Medulla oblongata (tissue), 1 donor: ENCODE data around the gene PRR5.

Experiments
- DNase-seq: peaks from one replicate; pipeline ENCODE4 v3.0.0-alpha.2; 2015; ENCODE audit errors: extremely low spot score

The PRR5 gene

DNA sequence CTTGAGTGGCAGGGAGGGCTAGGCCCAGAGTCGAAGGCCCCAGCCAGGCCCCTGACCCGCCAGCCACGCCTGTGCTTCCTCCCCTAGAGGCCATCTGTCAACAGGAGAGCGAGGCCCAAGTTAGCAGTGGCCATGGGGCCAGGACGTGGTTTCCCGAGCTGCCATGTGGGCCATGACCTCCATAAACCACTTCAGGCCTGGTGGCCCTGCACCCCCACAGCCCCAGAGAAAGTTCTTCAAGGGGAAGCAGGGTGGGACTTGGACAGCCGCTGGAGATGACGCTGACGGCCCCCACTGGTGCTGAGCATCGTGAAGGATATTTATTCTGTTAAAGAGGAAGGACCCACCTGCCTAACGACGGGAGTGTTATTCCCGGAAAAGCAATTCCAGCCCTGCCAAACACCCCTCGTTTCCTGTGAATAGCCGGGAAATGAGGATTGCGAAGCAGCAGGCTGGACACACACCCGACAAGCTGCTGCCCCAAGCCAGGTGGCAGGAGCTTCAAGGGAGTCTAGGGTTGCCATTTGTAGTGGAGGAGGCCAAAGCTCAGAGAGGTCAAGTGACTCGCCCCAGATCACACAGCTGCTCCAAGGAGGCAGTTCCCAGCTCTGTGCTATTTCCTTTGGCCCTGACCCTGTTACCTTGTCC lies 12.8 kb downstream of the PRR5 start:
- no peak for DNase-seq

DNA sequence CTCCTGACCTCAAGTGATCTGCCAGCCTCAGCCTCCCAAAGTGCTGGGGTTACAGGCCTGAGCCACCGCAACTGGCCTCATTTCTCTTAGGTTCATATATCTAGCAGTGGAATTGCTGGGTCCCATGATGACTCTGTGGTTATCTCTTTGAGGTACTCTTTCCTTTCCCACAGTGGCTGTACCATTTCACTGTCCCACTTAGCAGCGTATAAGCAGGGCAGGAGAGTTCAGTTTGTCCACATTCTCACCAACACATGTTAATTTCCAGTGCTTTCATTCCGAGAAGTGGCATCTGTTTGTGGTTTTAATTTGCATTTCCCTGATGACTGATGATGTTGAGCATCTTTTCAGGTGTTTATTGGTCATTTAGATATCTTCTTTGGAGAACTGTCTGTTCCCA lies 16.4 kb downstream of the PRR5 start:
- DNase-seq = no peak

DNA sequence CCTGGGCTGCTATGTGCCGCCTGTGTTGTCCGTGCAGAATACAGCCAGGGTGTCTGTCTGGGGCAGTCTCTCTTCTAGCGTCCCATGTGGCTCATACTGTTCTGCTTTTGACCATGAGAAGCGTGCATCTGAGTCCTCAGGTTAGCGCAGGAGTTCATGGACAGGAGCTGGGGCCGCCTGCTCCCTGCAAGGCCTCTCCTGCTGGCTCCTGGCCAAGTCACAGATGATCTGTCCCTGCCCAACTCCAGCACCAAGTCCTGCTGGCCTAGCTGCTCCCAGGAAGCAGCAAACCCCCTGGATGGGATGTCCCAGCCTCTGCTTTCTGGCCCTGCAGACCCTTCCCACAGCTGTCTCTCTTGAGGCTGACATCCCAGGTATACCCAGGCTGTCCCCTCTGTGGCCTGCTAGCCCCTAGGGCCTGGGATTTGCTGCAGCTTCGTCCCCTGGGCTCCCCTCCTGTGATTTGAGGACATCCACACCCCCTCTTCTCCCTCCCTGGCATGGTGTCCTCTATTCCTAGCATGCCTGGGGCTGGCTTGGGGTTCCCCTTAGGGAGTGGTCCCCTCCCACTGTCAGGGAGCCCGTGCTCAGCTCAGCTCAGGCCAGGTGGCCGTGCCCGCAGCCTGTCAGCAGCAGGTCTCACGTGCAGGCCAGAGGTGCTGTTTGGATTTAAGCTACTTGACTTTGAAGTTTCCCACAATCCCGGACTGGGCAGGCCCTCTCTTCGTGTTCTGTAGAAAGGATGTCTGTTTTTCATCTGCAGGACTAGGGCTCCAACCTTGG lies 17.8 kb downstream of the PRR5 start:
- no peak for DNase-seq

DNA sequence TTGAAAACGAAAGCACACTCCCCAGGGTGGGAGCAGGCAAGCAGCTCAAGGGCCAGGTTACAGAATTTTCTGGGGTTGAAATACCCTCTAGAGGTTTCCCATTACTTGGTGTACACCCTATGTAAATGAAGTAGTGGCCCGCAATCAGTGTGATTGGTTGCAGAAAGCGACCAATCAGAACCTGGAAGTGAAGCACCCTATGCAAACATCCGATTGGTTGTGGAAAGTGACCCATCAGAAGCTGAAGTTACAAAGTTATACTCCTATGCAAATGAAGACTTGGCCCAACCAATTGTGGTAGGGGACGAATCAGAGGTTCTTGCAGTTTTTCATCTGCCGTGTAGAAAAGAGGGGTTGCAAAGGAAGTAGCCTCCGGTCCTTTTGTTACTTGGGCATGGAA lies 19.2 kb downstream of the PRR5 start:
- DNase-seq = no peak

DNA sequence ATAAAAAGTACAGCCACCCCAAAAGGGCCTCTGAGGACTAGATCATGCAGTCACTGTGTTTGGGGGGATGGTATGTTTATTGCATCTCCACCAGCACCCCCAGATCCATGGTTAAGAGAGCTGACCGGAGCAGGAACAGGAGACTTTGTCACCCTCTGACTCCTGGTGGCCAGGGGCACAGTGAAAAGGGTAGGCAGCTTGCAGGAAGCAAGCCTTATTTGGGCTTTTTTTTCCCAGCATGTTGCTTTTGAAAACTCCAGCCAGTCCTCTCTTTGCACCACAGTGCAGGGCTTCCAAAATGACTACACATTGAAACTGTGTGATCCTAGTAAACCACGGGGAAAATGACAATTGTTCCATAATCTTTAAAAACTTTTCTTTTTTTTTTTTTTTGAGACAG lies 20.6 kb downstream of the PRR5 start:
- no peak for DNase-seq

DNA sequence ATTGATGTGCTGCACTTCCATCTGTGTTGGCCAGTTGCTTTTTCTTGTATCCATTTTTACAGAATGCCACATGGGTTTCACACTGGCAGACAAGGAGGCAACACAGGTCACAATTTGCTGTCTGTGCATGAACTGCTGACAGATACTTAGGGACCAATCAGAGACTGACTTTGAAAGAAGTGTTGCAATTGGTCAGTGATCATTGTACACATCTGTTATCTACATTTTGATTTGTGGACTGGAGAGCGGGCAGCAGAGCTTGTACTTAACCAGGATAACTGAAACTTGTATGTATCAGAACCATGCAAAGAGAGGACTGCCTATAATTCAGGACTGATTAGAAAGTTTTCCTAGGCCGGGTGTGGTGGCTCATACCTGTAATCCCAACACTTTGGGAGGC lies 21.8 kb downstream of the PRR5 start:
- no peak for DNase-seq

DNA sequence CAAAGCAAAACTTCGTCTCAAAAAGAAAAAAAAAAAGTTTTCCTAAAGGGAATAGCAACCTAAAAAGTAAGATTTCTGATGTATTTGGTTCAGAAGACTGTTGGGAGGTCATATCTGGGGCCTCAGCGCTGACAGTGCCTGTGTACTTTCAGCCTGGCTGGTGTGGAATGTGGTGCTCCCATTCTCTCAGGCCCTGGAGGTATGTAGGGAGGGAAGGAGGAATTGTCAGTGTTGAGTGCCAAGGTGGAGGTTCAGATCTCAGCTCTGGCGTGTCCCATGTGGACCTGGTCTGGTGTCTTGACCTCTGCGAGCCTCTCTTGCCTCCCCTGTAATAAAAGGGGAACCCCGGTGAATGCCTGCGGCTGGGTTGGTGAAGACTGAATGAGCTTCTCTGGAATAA lies 22.4 kb downstream of the PRR5 start:
- no peak for DNase-seq

DNA sequence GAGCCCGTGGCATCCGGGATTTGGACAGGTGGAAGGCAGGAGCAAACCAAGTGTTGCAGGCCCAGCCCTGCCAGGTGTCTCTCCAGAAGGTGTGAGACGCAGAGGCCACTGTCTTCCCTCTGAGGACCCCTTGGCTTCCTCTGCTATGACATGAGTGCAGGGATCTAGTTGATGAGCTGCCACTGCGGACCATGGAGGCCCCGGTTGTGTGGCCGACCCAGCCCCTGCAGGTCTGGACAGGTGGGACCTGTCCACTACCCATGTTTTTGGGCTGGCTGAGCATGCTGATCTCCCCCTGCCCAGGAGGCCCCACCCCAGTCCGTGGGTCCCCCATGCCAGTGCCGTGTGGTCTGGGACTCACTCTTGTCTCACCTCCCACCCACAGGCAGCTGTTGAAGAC lies 22.9 kb downstream of the PRR5 start:
- DNase-seq = no peak

DNA sequence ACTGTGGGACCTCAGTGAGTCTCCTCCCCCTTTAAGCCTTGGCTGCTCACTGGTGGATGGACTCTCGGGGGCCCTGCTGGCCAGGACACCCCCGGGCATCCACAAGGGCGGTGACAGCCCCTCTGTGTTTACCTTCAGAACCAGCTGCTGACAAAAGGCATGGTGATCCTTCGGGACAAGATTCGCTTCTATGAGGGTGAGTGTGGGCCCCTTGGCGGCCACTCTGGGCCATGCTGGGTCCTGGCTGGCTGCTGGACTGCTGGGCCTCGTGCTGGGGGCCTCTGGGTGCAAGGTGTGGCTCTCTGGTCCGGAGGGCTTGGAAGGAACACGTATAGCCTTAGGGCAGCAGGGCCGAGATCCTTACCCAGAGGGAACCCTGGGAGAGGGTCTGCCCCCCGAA lies 24.4 kb downstream of the PRR5 start:
- no peak for DNase-seq

DNA sequence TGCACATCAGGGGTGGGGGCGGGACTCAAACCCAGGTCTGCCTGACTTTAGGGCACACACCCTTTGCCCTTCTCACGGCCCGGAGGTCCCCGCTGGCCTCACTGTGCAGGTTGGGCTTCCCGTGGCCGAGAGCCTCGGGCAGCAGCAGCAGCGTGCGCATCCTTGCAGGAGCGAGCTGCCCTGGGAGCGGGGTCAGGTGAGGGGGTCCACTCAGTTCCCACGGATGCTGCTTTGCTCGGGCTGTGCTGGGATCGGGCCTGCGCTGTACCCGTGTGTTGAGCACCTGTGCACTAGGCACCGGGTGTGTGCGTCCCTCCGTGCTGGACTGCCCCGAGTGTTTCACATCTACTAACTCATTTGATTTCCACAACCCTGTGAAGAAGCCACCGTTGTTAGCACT lies 25.1 kb downstream of the PRR5 start:
- DNase-seq = no peak

DNA sequence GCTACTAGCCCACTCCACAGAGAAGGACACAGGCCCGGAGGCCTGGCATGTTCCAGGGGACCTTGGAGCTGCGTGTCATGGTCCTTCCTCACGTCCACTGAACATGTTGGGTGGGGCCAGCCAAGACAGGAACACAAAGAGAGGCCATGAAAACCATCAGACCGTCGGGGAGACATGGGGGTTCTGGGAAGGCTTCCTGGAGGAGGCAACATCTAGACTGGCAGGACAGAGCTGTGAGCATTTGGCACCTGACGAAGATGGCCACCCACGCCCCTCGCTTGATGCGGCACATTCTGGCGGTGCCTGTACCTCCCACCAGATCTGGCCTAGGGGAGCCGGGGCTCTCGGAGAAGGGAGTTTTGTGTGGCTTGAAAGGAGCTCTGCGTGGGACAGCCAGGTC lies 25.7 kb downstream of the PRR5 start:
- no peak for DNase-seq

DNA sequence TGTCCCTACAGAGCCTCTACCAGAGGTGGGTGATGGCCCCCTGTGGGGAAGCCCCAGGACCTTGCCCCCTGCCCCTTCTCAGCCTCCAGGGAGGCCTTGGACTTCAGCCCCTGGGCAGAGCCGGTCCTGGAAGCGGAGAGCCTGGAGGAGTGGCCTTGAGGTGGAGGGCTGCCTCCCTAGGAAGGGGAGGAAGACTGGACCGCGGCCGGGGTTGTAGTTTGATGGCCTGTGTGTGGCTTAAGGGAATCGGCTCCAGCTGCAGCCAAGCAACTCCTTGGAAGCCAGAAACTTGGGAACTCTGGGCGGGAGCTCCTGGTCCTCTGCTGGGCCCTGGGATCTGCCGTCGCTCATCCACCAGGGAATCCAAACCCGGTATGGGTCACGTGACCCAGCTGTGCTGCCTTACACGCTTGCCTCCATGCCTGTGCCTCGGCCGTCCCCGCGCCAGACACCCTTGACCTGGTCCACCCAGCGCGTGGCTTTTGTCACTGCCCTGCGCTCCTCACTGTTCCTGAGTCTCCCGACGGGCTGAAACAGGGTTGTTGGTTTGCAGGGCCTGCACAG lies 26.8 kb downstream of the PRR5 start:
- DNase-seq = no peak

DNA sequence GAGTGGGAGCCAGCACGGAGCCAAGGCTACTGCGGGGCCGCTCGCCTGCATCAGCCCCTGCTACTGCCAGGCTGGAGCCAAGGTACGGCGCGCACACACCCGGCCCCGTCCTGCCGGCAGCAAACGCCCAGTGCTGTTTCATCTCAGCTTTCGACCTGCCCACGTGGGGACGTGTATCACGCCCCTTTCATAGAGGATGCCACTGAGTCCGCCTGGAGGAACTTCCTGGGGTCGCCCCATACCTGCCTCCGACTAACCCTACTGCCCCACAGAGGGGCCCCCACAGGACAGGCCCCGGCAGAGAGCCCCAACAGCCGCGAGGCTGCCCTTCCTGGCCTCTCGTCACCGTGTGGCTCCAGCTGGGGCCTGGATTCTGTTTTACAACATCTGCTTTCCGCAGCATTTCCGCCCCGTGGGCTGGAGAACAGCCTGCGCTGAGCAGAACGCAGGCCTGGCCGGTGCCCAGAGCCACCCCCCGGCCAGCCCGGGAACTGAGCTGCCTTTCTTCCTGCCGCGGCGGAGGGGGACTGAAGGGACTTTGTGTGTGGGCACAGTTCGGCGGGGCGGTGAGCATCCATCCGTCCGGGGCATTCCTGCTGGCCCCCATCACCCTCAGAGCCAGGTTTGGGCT lies 27.5 kb downstream of the PRR5 start:
- peak; percentile 82 for DNase-seq

DNA sequence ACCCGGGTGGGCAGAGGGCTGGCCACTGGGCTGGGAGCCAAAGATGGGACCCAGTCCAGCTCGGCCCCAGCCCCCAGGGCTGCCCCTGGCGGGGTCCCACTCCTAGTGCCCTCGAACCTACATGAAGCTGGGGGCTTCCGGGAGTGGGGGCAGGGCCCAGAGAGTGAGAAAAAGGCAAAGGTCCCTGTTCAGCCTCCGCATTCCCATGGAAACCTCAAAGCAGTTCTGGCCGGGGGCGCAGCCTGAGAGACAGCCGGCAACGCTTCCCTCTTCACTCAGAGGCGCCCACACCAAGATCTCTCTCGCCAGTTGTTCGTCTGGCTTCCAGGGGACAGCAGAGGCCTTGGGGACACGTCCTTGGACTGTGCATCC lies 28.0 kb downstream of the PRR5 start:
- no peak for DNase-seq

DNA sequence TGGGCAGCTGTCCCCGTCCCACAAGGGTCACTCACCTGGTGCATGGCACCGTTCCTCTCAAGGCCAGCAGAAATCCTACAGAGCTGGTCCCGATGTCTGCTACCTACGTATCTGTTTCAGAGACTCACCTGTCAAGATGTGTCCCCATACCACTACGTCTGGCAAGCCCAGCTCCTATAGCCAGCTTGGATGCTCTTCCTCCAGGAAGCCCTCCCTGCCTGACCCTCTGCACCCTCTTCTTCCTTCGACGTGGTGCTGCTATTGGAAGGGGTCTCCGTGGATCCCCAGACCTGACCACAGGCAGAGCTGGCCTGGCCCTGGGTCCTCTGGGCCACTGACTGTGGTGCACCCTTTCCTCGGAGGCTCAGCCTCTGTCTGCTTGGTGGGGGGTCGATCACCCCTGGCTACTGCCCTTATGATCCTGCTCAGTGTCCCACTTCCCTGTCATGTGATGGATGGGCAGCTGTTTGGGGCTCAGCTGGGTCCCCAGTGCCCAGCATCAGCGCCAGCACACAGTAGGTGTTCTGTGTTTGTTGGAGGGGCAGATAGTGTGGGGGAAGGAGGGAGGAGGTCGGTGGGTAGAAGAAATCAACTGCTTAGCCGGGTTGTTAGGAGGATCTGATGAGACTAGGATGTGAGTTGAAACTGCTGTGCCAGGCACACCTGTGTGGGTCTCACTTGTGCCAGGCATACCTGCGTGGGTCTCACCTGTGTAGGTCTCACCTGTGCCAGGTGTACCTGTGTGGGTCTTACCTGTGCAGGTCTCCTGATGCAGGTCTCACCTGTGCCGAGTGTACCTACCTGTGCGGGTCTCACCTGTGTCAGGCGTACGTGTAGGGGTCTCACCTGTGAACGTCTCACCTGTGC lies 28.7 kb downstream of the PRR5 start:
- DNase-seq = no peak

DNA sequence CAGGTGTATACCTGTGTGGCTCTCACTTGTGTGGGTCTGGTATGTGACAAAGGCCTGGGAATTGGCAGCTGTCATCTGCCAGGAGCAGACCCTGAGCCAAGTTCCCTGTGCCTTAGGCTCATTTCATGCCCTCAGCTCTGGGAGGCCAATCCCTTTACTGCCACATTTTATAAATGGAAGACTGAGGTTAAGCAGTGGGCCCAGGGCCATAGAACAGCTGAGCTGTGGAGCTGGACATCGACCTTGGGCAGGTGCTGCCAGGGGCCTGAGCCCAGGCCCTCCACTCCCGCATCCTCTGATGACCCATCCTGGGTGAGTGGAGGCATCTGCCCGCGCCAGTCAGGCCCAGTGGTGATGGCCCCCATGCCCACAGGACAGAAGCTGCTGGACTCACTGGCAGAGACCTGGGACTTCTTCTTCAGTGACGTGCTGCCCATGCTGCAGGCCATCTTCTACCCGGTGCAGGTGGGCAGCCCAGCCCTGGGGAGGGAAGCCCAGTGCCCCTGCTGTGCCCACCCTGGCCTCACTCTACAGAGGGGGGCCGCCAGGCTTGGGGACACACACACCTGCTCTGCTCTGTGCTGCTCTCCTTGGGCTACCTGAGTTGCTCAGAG lies 29.5 kb downstream of the PRR5 start:
- no peak for DNase-seq

DNA sequence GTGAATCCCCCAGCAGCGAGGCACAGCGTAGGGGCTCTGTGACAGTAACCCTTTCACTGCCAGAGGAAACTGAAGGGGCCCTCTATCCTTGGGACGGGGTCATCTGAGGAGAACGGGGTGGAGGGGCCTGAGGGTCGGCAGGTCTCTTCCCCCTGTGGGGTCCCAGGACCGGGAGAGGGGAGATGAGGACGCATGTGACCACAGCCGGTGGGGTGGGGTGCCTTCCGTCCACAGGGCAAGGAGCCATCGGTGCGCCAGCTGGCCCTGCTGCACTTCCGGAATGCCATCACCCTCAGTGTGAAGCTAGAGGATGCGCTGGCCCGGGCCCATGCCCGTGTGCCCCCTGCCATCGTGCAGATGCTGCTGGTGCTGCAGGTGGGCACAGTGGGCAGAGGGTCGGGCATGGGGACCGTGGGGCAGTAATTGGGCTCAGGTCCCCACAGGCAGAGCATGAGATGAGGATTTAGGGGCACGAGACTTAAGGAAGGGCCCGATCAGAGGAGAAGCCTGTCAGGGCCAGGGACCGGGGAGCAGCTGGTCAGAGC lies 30.1 kb downstream of the PRR5 start:
- DNase-seq = no peak

DNA sequence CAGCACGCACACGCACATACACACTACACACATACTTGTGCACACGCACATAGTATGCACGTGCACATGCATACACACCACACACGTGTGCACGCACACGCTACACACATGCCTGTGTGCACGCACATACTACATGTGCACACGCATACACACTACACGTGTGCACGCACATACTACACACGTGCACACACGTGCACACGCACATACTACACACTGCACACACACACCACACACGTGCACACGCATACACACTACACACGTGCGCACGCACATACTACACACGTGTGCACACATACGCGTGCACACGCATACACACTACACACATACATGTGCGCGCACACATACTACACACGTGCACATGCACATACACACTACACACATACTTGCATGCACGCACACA lies 30.7 kb downstream of the PRR5 start:
- no peak for DNase-seq

DNA sequence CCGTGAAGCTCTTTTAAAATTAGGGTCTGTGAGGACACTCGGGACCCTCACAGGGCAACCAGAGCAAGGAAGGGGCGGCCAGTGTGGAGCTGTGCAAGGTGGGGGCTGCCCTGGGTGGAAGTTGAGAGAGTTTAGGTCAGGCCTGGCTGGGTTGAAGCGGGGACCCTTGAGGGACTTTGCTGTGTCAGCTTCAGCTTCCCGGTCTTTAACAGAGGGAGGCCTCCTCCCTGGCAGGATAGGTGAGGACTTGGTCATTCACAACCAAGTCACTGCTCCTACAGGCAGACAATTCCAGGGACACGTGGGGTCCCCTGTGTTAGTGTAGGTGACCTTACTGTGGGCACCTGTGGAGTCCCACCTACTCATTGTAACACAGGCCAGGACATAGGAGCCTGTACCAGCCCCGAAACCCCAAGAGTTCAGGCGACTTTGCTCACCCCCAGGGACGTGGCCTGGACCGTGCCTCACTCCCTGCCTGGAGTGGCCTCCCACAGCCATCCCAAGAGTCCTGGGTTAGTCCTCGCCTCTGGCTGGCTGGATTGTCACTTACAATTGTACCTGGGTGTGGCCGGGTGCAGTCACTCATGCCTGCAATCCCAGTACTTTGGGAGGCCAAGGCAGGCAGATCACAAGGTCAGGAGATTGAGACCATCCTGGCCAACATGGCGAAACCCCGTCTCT lies 31.6 kb downstream of the PRR5 start:
- no peak for DNase-seq

DNA sequence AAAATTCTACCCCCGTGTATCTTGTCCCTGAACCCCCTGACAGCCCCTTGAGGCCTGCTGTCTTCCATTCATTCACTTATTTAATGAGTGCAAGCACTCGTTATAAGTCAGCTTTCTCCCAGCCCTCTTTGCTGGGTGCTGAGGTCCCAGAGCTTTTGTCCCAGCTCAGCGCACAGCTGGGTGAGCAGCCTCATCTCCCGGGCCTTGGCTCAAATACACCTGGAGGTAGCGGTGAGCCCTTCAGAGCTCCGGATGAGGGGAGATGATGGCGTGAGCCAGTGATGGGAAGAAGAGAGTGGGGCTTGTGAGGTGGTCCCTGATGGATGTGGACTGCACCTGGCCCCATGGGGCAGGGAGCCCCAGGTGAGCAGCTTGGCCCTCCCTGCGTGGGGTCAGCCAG lies 32.3 kb downstream of the PRR5 start:
- DNase-seq = no peak
